DMS53 treated with DMSO at 0.1 percent for 48 hours (cell line): ENCODE results near the gene RPLP1.

Source experiments
- DNase-seq: peaks from one replicate; lab custom pipeline; 2025; ENCODE audit not compliant: unreplicated experiment; lab: John Stamatoyannopoulos, UW

The RPLP1 gene

GRCh38 chr15:69468241-69469121 lies 15.9 kb downstream of the RPLP1 start:
- DNase-seq: peak; percentile 93

- DNase-seq: no peak
Measured at GRCh38 chr15:69469467-69470201, 17.0 kb downstream of the RPLP1 start.

- no peak for DNase-seq
Measured at GRCh38 chr15:69472046-69472445, 19.4 kb downstream of the RPLP1 start.

GRCh38 chr15:69472562-69472961 lies 19.9 kb downstream of the RPLP1 start:
- no peak for DNase-seq

GRCh38 chr15:69474291-69474690 lies 21.7 kb downstream of the RPLP1 start:
- DNase-seq: no peak

GRCh38 chr15:69474846-69475455 lies 22.3 kb downstream of the RPLP1 start:
- no peak for DNase-seq

GRCh38 chr15:69475769-69476358 lies 23.2 kb downstream of the RPLP1 start:
- DNase-seq: peak; percentile 52

GRCh38 chr15:69476704-69477473 lies 24.3 kb downstream of the RPLP1 start:
- no peak for DNase-seq

- peak; percentile 59 for DNase-seq
Measured at GRCh38 chr15:69478259-69478781, 25.7 kb downstream of the RPLP1 start.

- DNase-seq: no peak
Measured at GRCh38 chr15:69479081-69479480, 26.5 kb downstream of the RPLP1 start.

- no peak for DNase-seq
Measured at GRCh38 chr15:69479971-69480370, 27.4 kb downstream of the RPLP1 start.

GRCh38 chr15:69480932-69481331 lies 28.3 kb downstream of the RPLP1 start:
- no peak for DNase-seq

- DNase-seq: peak; percentile 65
Measured at GRCh38 chr15:69482686-69483256, 30.2 kb downstream of the RPLP1 start.

GRCh38 chr15:69484837-69485236 lies 32.2 kb downstream of the RPLP1 start:
- no peak for DNase-seq

- DNase-seq: no peak
Measured at GRCh38 chr15:69486481-69487110, 34.0 kb downstream of the RPLP1 start.

- DNase-seq: no peak
Measured at GRCh38 chr15:69489073-69489571, 36.5 kb downstream of the RPLP1 start.

- DNase-seq: no peak
Measured at GRCh38 chr15:69490356-69491037, 37.9 kb downstream of the RPLP1 start.

- no peak for DNase-seq
Measured at GRCh38 chr15:69491038-69491505, 38.5 kb downstream of the RPLP1 start.

GRCh38 chr15:69493406-69493805 lies 40.8 kb downstream of the RPLP1 start:
- no peak for DNase-seq
